AG04450 (cell line): ENCODE measurements around the gene DNASE2. TPM values are rescaled to one million over a fixed set of nuclear protein-coding genes. Genes with fewer than 3 reads are reported as not detected.

ENCODE experiments used
- CTCF ChIA-PET: fragments of 300-600, 350-600 bp; formaldehyde crosslinking; extraction: SDS; loops from one replicate; lab custom pipeline; 2022; ENCODE audit warnings: antibody characterized with exemption, inconsistent platforms; lab: Charles Lee
- POLR2A ChIA-PET: fragments of 350-600 bp; formaldehyde crosslinking; extraction: SDS; loops from one replicate; lab custom pipeline; 2021; ENCODE audit warnings: antibody characterized with exemption, inconsistent platforms; lab: Yijun Ruan, JAX
- DNase-seq: peaks from one replicate; pipeline ENCODE4 v3.0.0-alpha.2; 2011; ENCODE audit warnings: low read depth, low spot score
- H3K27ac ChIP-seq: one replicate; pipeline ENCODE4 v1.5.1; 2012; ENCODE audit warnings: low read depth, low read length, control low read depth
- H3K27me3 ChIP-seq: one replicate; pipeline ENCODE4 v1.6.0; 2012; ENCODE audit warnings: low read length; ENCODE audit not compliant: control insufficient read depth, insufficient read depth
- H3K4me3 ChIP-seq: 2 replicates; pipeline ENCODE4 v1.5.1; 2011; ENCODE audit warnings: mild to moderate bottlenecking, low read depth, low read length, control low read depth
- H3K9me3 ChIP-seq: 2 replicates; pipeline ENCODE4 v1.5.1; 2012; ENCODE audit warnings: low read length; ENCODE audit not compliant: control insufficient read depth, insufficient read depth
- CTCF ChIP-seq: IDR thresholded peaks from 2 replicates; pipeline ENCODE4 v1.5.1; 2011; ENCODE audit warnings: low read depth, low read length, control low read depth, inconsistent platforms
- polyA plus RNA-seq: library from polyadenylated mRNA; depleted of rRNA; stranded (reverse); fragments of >200 nt; gene quantifications from 2 replicates; pipeline ENCODE4 v1.2.3, GENCODE V29; 2011

The DNASE2 gene
- polyA plus RNA-seq, 1 experiment = 28.9 TPM

GRCh38 chr19:12842511-12842910, 38.7 kb downstream of the DNASE2 start:
- POLR2A ChIA-PET = no interaction called here
- no peak overlapping the region for H3K27ac ChIP-seq
- no peak for DNase-seq
- H3K4me3 ChIP-seq = no peak overlapping the region
- TF ChIP-seq CTCF = no peak
- peaks cover 5% of the 10 kb centered on the region; the same call in 1 of the 2 replicates for H3K9me3 ChIP-seq
- H3K27me3 ChIP-seq = peaks cover 50% of the 10 kb centered on the region
- CTCF ChIA-PET = no interaction called here

GRCh38 chr19:12841094-12841493, 40.2 kb downstream of the DNASE2 start:
- H3K27ac ChIP-seq = no peak overlapping the region
- H3K27me3 ChIP-seq = peaks cover 60% of the 10 kb centered on the region
- peak overlapping the region; percentile 43 for H3K4me3 ChIP-seq
- TF ChIP-seq CTCF = no peak
- DNase-seq = no peak
- ChIA-PET CTCF (no interaction called here), POLR2A (no interaction called here)
- peaks cover 5% of the 10 kb centered on the region; the same call in 1 of the 2 replicates for H3K9me3 ChIP-seq

- no peak overlapping the region for H3K27ac ChIP-seq
- peaks cover 5% of the 10 kb centered on the region; the same call in 1 of the 2 replicates for H3K9me3 ChIP-seq
- ChIA-PET CTCF (no interaction called here), POLR2A (no interaction called here)
- TF ChIP-seq CTCF = no peak
- peaks cover 67% of the 10 kb centered on the region for H3K27me3 ChIP-seq
- DNase-seq = no peak
- peak overlapping the region; percentile 43 for H3K4me3 ChIP-seq
Observed at GRCh38 chr19:12840091-12841079, 40.9 kb downstream of the DNASE2 start.

GRCh38 chr19:12838886-12839756, 42.1 kb downstream of the DNASE2 start:
- peaks cover 79% of the 10 kb centered on the region for H3K27me3 ChIP-seq
- POLR2A ChIA-PET = no interaction called here

More at GRCh38 chr19:12838886-12839756, 42.1 kb downstream of the DNASE2 start:
- Histone ChIP-seq H3K27ac (no peak overlapping the region), H3K4me3 (no peak overlapping the region), H3K9me3 (peaks cover 5% of the 10 kb centered on the region; the same call in 1 of the 2 replicates)
- TF ChIP-seq CTCF = no peak
- DNase-seq = no peak
- CTCF ChIA-PET = no interaction called here
